ENCODE measurements around the gene BMP8A.
"Not testable (repeated sequence)": the region's sequence is repeated elsewhere in the genome, so short reads cannot be mapped to it uniquely, and the experiment has no call there.

BMP8A gene

DNA sequence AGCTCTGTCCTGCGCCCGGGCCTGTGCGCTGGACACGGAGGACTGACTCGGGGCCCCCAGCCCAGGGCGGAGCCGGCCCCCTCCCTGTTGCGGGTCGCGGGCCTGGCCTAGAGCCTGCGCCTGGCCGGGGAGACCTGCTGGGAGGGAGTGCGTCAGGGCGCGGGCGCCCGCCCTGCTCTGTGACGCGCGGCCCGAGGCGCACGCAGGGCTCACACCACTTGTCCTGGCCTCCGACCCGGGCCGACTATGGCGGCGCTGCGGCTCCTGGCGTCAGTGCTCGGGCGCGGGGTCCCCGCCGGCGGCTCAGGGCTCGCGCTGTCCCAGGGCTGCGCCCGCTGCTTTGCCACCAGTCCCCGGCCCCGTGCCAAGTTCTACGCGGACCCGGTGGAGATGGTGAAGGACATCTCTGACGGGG is 23.3 kb downstream of the BMP8A start:
- not testable (repeated sequence) for H3K9me3 ChIP-seq (ENCODE audit: control insufficient read depth in 2 of 2, low read length in 2 of 2); H3K27ac ChIP-seq (ENCODE audit: low read depth in 2 of 2, low read length in 2 of 2); H3K4me1 ChIP-seq (ENCODE audit: control insufficient read depth in 2 of 2, insufficient read depth in 2 of 2, low read length in 2 of 2); H3K4me3 ChIP-seq (ENCODE audit: low read length in 2 of 2); H3K36me3 ChIP-seq (ENCODE audit: control insufficient read depth in 2 of 2, insufficient read depth in 2 of 2, low read length in 2 of 2); H3K27me3 ChIP-seq (ENCODE audit: control insufficient read depth in 2 of 2, insufficient read depth in 2 of 2, low read length in 2 of 2); H3K9ac ChIP-seq (ENCODE audit: low read depth in 1 of 2, low read length in 2 of 2)

DNA sequence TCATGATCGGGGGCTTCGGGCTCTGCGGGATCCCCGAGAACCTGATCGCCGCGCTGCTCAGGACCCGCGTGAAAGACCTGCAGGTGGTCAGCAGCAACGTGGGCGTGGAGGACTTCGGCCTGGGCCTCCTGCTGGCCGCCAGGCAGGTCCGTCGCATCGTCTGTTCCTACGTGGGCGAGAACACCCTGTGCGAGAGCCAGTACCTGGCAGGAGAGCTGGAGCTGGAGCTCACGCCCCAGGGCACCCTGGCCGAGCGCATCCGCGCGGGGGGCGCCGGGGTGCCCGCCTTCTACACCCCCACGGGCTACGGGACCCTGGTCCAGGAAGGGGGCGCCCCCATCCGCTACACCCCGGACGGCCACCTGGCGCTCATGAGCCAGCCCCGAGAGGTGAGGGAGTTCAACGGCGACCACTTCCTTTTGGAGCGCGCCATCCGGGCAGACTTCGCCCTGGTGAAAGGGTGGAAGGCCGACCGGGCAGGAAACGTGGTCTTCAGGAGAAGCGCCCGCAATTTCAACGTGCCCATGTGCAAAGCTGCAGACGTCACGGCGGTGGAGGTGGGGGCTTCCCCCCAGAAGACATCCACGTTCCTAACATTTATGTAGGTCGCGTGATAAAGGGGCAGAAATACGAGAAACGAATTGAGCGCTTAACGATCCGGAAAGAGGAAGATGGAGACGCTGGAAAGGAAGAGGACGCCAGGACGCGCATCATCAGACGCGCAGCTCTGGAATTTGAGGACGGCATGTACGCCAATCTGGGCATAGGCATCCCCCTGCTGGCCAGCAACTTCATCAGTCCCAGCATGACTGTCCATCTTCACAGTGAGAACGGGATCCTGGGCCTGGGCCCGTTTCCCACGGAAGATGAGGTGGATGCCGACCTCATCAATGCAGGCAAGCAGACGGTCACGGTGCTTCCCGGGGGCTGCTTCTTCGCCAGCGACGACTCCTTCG is 24.0 kb downstream of the BMP8A start:
- not testable (repeated sequence) for H3K27ac ChIP-seq (ENCODE audit: low read depth in 2 of 2, low read length in 2 of 2); H3K27me3 ChIP-seq (ENCODE audit: control insufficient read depth in 2 of 2, insufficient read depth in 2 of 2, low read length in 2 of 2); H3K36me3 ChIP-seq (ENCODE audit: control insufficient read depth in 2 of 2, insufficient read depth in 2 of 2, low read length in 2 of 2); H3K9me3 ChIP-seq (ENCODE audit: control insufficient read depth in 2 of 2, low read length in 2 of 2); H3K4me1 ChIP-seq (ENCODE audit: control insufficient read depth in 2 of 2, insufficient read depth in 2 of 2, low read length in 2 of 2); H3K9ac ChIP-seq (ENCODE audit: low read depth in 1 of 2, low read length in 2 of 2)
- H3K4me3 ChIP-seq (ENCODE audit: low read length in 2 of 2) = peak overlapping the region in 1 of 2 donors; percentile 30

DNA sequence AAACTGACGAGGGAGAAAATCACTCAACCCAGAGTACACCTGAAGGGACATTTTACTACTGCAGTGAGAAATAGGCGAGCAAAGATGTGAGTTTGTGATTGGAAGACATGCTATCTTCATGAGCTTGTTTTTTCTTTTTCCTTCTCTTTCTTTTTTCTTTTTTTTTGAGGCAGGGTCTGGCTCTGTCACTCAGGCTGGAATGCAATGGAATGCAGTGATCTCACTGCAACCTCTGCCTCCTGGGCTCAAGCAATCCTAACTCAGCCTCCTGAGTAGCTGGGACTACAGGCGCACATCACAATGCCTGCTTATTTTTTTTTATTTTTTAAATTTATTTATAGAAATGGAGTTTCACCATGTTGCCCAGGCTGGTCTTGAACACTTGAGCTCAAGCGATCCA is 25.4 kb downstream of the BMP8A start:
- not testable (repeated sequence) for H3K9me3 ChIP-seq (ENCODE audit: control insufficient read depth in 2 of 2, low read length in 2 of 2); H3K4me3 ChIP-seq (ENCODE audit: low read length in 2 of 2); H3K36me3 ChIP-seq (ENCODE audit: control insufficient read depth in 2 of 2, insufficient read depth in 2 of 2, low read length in 2 of 2); H3K27me3 ChIP-seq (ENCODE audit: control insufficient read depth in 2 of 2, insufficient read depth in 2 of 2, low read length in 2 of 2); H3K27ac ChIP-seq (ENCODE audit: low read depth in 2 of 2, low read length in 2 of 2); H3K4me1 ChIP-seq (ENCODE audit: control insufficient read depth in 2 of 2, insufficient read depth in 2 of 2, low read length in 2 of 2); H3K9ac ChIP-seq (ENCODE audit: low read depth in 1 of 2, low read length in 2 of 2)

DNA sequence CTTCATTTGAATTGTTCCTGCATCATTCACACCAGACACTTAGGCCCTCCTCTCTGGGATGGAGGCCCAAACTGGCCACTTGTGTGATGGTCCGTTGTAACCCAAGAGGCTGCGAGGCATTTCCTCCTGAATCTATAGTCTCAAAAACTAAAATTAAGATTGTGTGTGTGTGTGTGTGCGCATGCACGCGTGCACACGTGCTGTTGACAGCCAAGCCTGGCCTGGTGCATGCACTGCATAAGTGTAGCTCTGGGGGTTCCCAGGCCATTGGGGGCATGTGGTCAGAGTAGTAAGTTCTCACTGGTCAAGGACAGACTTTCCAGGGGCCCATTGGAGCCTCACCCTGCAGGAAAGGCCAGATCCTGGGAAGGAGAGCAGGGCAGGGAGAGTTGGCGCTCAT is 26.5 kb downstream of the BMP8A start:
- not testable (repeated sequence) for H3K27ac ChIP-seq (ENCODE audit: low read depth in 2 of 2, low read length in 2 of 2); H3K4me3 ChIP-seq (ENCODE audit: low read length in 2 of 2); H3K4me1 ChIP-seq (ENCODE audit: control insufficient read depth in 2 of 2, insufficient read depth in 2 of 2, low read length in 2 of 2); H3K9me3 ChIP-seq (ENCODE audit: control insufficient read depth in 2 of 2, low read length in 2 of 2); H3K36me3 ChIP-seq (ENCODE audit: control insufficient read depth in 2 of 2, insufficient read depth in 2 of 2, low read length in 2 of 2); H3K9ac ChIP-seq (ENCODE audit: low read depth in 1 of 2, low read length in 2 of 2); H3K27me3 ChIP-seq (ENCODE audit: control insufficient read depth in 2 of 2, insufficient read depth in 2 of 2, low read length in 2 of 2)

- H3K9ac ChIP-seq (ENCODE audit: low read depth in 1 of 2, low read length in 2 of 2); H3K27ac ChIP-seq (ENCODE audit: low read depth in 2 of 2, low read length in 2 of 2); H3K4me3 ChIP-seq (ENCODE audit: low read length in 2 of 2); H3K36me3 ChIP-seq (ENCODE audit: control insufficient read depth in 2 of 2, insufficient read depth in 2 of 2, low read length in 2 of 2); H3K4me1 ChIP-seq (ENCODE audit: control insufficient read depth in 2 of 2, insufficient read depth in 2 of 2, low read length in 2 of 2); H3K27me3 ChIP-seq (ENCODE audit: control insufficient read depth in 2 of 2, insufficient read depth in 2 of 2, low read length in 2 of 2); H3K9me3 ChIP-seq (ENCODE audit: control insufficient read depth in 2 of 2, low read length in 2 of 2): not testable (repeated sequence)
These were observed 27.9 kb downstream of the BMP8A start for GRCh38 chr1:39519376-39519775.

GRCh38 chr1:39522221-39522620 is 30.8 kb downstream of the BMP8A start:
- not testable (repeated sequence) for H3K27me3 ChIP-seq (ENCODE audit: control insufficient read depth in 2 of 2, insufficient read depth in 2 of 2, low read length in 2 of 2); H3K27ac ChIP-seq (ENCODE audit: low read depth in 2 of 2, low read length in 2 of 2); H3K9ac ChIP-seq (ENCODE audit: low read depth in 1 of 2, low read length in 2 of 2); H3K4me3 ChIP-seq (ENCODE audit: low read length in 2 of 2); H3K9me3 ChIP-seq (ENCODE audit: control insufficient read depth in 2 of 2, low read length in 2 of 2); H3K36me3 ChIP-seq (ENCODE audit: control insufficient read depth in 2 of 2, insufficient read depth in 2 of 2, low read length in 2 of 2)
- peaks cover 5 to 12% of the 10 kb centered on the region in 2 donors for H3K4me1 ChIP-seq (ENCODE audit: control insufficient read depth in 2 of 2, insufficient read depth in 2 of 2, low read length in 2 of 2)

DNA sequence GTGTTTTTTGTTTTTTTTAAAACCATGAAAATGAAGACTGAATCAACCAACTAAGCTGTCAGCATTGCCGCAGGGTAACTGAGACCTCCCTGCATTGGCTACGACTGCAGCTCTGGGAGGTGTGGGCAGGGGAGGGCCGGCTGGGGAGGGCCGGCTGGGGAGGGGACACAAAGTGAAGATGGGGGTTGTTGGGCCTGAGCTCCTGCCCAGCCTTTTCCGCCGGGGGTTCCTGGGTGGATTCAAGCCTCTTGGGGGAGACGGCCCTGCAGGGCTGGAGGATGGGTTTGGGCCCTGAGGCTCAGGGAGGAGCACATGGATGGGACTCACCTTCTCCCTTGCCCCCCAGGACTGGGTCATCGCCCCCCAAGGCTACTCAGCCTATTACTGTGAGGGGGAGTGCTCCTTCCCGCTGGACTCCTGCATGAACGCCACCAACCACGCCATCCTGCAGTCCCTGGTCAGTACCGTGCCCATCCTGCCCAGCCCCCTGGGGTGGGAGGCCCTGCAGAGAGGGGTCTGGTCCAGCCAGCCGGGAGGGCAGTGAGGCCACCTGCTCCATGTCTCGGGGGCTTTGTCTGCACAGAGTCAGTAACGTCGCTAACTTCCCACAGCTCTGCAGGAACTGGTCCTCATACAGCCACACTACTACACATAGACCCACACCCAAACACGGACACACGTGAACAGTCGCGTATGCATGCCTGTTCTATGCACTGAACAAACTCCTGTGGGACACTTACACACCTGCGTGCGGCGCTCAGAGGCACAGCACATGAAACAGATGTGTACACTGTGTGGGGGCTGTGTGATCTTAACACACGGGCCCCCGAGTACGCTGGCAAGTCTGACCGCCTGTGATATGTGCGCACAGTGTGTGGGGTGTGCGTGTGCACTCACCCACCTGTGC is 31.5 kb downstream of the BMP8A start:
- Histone ChIP-seq H3K36me3 (ENCODE audit: control insufficient read depth in 2 of 2, insufficient read depth in 2 of 2, low read length in 2 of 2) (peaks cover 0 to 4% of the 10 kb centered on the region in 2 donors), H3K27ac (ENCODE audit: low read depth in 2 of 2, low read length in 2 of 2) (no peak overlapping the region), H3K4me3 (ENCODE audit: low read length in 2 of 2) (no peak overlapping the region), H3K4me1 (ENCODE audit: control insufficient read depth in 2 of 2, insufficient read depth in 2 of 2, low read length in 2 of 2) (peaks cover 11 to 12% of the 10 kb centered on the region in 2 donors), H3K27me3 (ENCODE audit: control insufficient read depth in 2 of 2, insufficient read depth in 2 of 2, low read length in 2 of 2) (no peaks in the 10 kb centered on the region), H3K9ac (ENCODE audit: low read depth in 1 of 2, low read length in 2 of 2) (no peak overlapping the region), H3K9me3 (ENCODE audit: control insufficient read depth in 2 of 2, low read length in 2 of 2) (no peaks in the 10 kb centered on the region)

- Histone ChIP-seq H3K27ac (ENCODE audit: low read depth in 2 of 2, low read length in 2 of 2) (no peak overlapping the region), H3K9me3 (ENCODE audit: control insufficient read depth in 2 of 2, low read length in 2 of 2) (no peaks in the 10 kb centered on the region), H3K9ac (ENCODE audit: low read depth in 1 of 2, low read length in 2 of 2) (no peak overlapping the region), H3K27me3 (ENCODE audit: control insufficient read depth in 2 of 2, insufficient read depth in 2 of 2, low read length in 2 of 2) (no peaks in the 10 kb centered on the region), H3K4me1 (ENCODE audit: control insufficient read depth in 2 of 2, insufficient read depth in 2 of 2, low read length in 2 of 2) (peaks cover 11 to 12% of the 10 kb centered on the region in 2 donors), H3K4me3 (ENCODE audit: low read length in 2 of 2) (no peak overlapping the region), H3K36me3 (ENCODE audit: control insufficient read depth in 2 of 2, insufficient read depth in 2 of 2, low read length in 2 of 2) (peaks cover 0 to 12% of the 10 kb centered on the region in 2 donors)
These were observed 32.7 kb downstream of the BMP8A start for GRCh38 chr1:39524171-39524570.

DNA sequence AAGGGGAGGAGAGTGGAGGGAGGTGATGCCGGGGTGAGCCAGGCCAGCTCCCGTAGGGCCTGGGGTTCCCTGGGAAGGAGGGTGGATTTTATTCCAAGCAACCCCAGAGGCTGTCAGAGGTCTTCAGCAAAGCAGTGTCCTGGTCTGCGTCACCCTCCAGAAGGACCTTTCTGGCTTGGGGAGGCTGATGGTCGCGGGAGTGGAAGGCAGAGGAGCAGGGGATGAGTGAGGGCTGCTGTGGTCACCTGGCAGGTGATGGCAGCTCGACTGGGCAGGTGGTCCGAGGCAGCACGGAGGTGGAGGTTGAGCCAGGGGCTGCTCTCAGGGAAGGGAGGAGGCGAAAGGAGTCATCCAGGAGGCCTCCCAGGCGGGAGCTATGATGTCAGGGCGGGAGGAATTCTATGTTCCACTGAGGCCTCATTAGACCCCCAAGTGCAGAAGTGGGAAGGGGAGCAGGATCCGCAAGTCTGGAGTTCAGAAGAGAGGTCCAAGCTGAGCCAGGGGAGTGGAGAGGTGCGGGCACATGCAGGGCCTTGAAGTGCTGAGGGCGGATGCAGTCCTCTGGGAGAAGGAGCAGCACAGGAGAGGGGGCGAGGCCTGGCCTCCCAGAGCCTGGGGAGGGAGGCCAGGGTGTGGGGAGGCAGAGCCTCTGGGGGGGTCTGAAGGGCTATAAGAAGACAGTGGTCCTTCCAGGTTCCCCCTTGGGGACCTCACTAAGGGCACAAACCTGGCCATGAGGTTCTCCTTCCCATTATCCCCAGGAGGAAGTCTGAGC is 33.3 kb downstream of the BMP8A start:
- no peak overlapping the region for H3K9ac ChIP-seq (ENCODE audit: low read depth in 1 of 2, low read length in 2 of 2)
- H3K4me1 ChIP-seq (ENCODE audit: control insufficient read depth in 2 of 2, insufficient read depth in 2 of 2, low read length in 2 of 2) = peaks cover 11 to 12% of the 10 kb centered on the region in 2 donors
- H3K4me3 ChIP-seq (ENCODE audit: low read length in 2 of 2) = no peak overlapping the region
- no peaks in the 10 kb centered on the region for H3K27me3 ChIP-seq (ENCODE audit: control insufficient read depth in 2 of 2, insufficient read depth in 2 of 2, low read length in 2 of 2)
- peak overlapping the region in 1 of 2 donors; percentile 52 for H3K27ac ChIP-seq (ENCODE audit: low read depth in 2 of 2, low read length in 2 of 2)
- no peaks in the 10 kb centered on the region for H3K9me3 ChIP-seq (ENCODE audit: control insufficient read depth in 2 of 2, low read length in 2 of 2)
- peaks cover 0 to 12% of the 10 kb centered on the region in 2 donors for H3K36me3 ChIP-seq (ENCODE audit: control insufficient read depth in 2 of 2, insufficient read depth in 2 of 2, low read length in 2 of 2)
